HL-60/S4 (cell line): ENCODE results near the gene SHISA7.

Source experiments
- in situ Hi-C: fragments of 300-500 bp; cut with MboI; formaldehyde crosslinking; loops from 2 replicates; pipeline ENCODE4 v1.14.3; 2022; ENCODE audit warnings: low sequenced_read_pairs

Gene SHISA7

GRCh38 chr19:55464039-55464661 is 21.1 kb upstream of the SHISA7 start:
- in situ Hi-C loops: no loop called here

GRCh38 chr19:55463583-55464031 is 20.5 kb upstream of the SHISA7 start:
- in situ Hi-C loops: no loop called here

- in situ Hi-C loops: no loop called here
These were observed 19.6 kb upstream of the SHISA7 start for GRCh38 chr19:55462722-55463121.

GRCh38 chr19:55461974-55462626 is 19.0 kb upstream of the SHISA7 start:
- in situ Hi-C loops: no loop called here

GRCh38 chr19:55461259-55461973 is 18.3 kb upstream of the SHISA7 start, which contains the start of gene ISOC2:
TSS of gene ISOC2 (minus strand) at chr19:55461642. CDS start at chr19:55456486, 5,156 bp downstream.
- in situ Hi-C loops: no loop called here

GRCh38 chr19:55460670-55461258 is 17.7 kb upstream of the SHISA7 start:
- in situ Hi-C loops: no loop called here

GRCh38 chr19:55459950-55460657 is 17.0 kb upstream of the SHISA7 start:
- in situ Hi-C loops: no loop called here

GRCh38 chr19:55459551-55459949 is 16.4 kb upstream of the SHISA7 start:
- in situ Hi-C loops: no loop called here

- in situ Hi-C loops: no loop called here
These were observed 14.8 kb upstream of the SHISA7 start for GRCh38 chr19:55457683-55458457.

GRCh38 chr19:55456347-55456746 is 13.2 kb upstream of the SHISA7 start:
- in situ Hi-C loops: no loop called here

- in situ Hi-C loops: no loop called here
These were observed 12.6 kb upstream of the SHISA7 start for GRCh38 chr19:55455576-55456235.

- in situ Hi-C loops: no loop called here
These were observed 11.7 kb upstream of the SHISA7 start for GRCh38 chr19:55454787-55455243.

- in situ Hi-C loops: no loop called here
These were observed 10.6 kb upstream of the SHISA7 start for GRCh38 chr19:55453511-55454260.

GRCh38 chr19:55452749-55453346 is 9.7 kb upstream of the SHISA7 start:
- in situ Hi-C loops: no loop called here

GRCh38 chr19:55451965-55452748 is 9.1 kb upstream of the SHISA7 start:
- in situ Hi-C loops: no loop called here

- in situ Hi-C loops: no loop called here
These were observed 8.3 kb upstream of the SHISA7 start for GRCh38 chr19:55451163-55451964.

- in situ Hi-C loops: no loop called here
These were observed 6.4 kb upstream of the SHISA7 start for GRCh38 chr19:55449469-55449868.
